ENCODE data around the gene IL1RL2. TPM values are rescaled to one million over a fixed set of nuclear protein-coding genes. Genes with fewer than 3 reads are reported as not detected.
A peak's percentile ranks its signal among the peaks of the same experiment; 100 is the strongest.

The IL1RL2 gene
- total RNA-seq, 1 donor from 2014 or later: not detected

GRCh38 chr2:102279391-102279735 is 92.5 kb downstream of the IL1RL2 start:
- DNase-seq (no peak), ATAC-seq (no peak)
- H3K4me3 ChIP-seq: no peak overlapping the region
- peaks cover 3% of the 10 kb centered on the region for H3K27me3 ChIP-seq (ENCODE audit: low read depth)
- peaks cover 5% of the 10 kb centered on the region for H3K4me1 ChIP-seq
- no peak for TF ChIP-seq CTCF (IDR thresholded peaks at IDR 0.05)
- H3K36me3 ChIP-seq: no peaks in the 10 kb centered on the region
- intact Hi-C loops (cut with DNase I): no loop called here
- no peaks in the 10 kb centered on the region for H3K9me3 ChIP-seq
- H3K27ac ChIP-seq: no peak overlapping the region

GRCh38 chr2:102282678-102283091 is 95.9 kb downstream of the IL1RL2 start:
- H3K27ac ChIP-seq: no peak overlapping the region
- TF ChIP-seq CTCF (IDR thresholded peaks at IDR 0.05): no peak
- ATAC-seq: peak; percentile 35 to 58

GRCh38 chr2:102283996-102284395 is 97.2 kb downstream of the IL1RL2 start:
- TF ChIP-seq CTCF (IDR thresholded peaks at IDR 0.05): no peak
- Histone ChIP-seq H3K4me1 (peaks cover 5% of the 10 kb centered on the region), H3K4me3 (no peak overlapping the region), H3K9me3 (no peaks in the 10 kb centered on the region), H3K27ac (no peak overlapping the region), H3K27me3 (ENCODE audit: low read depth) (no peaks in the 10 kb centered on the region), H3K36me3 (no peaks in the 10 kb centered on the region)
- DNase-seq (no peak), ATAC-seq (no peak)
- intact Hi-C loops (cut with DNase I): no loop called here

More at GRCh38 chr2:102282678-102283091, 95.9 kb downstream of the IL1RL2 start:
- DNase-seq: no peak
- intact Hi-C loops (cut with DNase I): no loop called here
- no peaks in the 10 kb centered on the region for H3K9me3 ChIP-seq
- peaks cover 3% of the 10 kb centered on the region for H3K27me3 ChIP-seq (ENCODE audit: low read depth)
- peaks cover 5% of the 10 kb centered on the region for H3K4me1 ChIP-seq
- no peak overlapping the region for H3K4me3 ChIP-seq
- no peaks in the 10 kb centered on the region for H3K36me3 ChIP-seq

GRCh38 chr2:102284611-102285010 is 97.8 kb downstream of the IL1RL2 start:
- no peaks in the 10 kb centered on the region for H3K9me3 ChIP-seq
- intact Hi-C loops (cut with DNase I): no loop called here
- ATAC-seq: no peak
- H3K36me3 ChIP-seq: no peaks in the 10 kb centered on the region
- H3K27ac ChIP-seq: no peak overlapping the region
- no peaks in the 10 kb centered on the region for H3K27me3 ChIP-seq (ENCODE audit: low read depth)
- no peak overlapping the region for H3K4me3 ChIP-seq
- no peak for DNase-seq
- no peak for TF ChIP-seq CTCF (IDR thresholded peaks at IDR 0.05)
- peaks cover 5% of the 10 kb centered on the region for H3K4me1 ChIP-seq

GRCh38 chr2:102285368-102285767 is 98.5 kb downstream of the IL1RL2 start:
- no peak for TF ChIP-seq CTCF (IDR thresholded peaks at IDR 0.05)
- ATAC-seq: no peak

GRCh38 chr2:102286041-102286440 is 99.2 kb downstream of the IL1RL2 start:
- no peak for ATAC-seq
- intact Hi-C loops (cut with DNase I): no loop called here
- Histone ChIP-seq H3K9me3 (no peaks in the 10 kb centered on the region), H3K27ac (no peak overlapping the region), H3K4me1 (peaks cover 6% of the 10 kb centered on the region), H3K36me3 (no peaks in the 10 kb centered on the region), H3K4me3 (no peak overlapping the region), H3K27me3 (ENCODE audit: low read depth) (no peaks in the 10 kb centered on the region)
- DNase-seq: no peak
- TF ChIP-seq CTCF (IDR thresholded peaks at IDR 0.05): no peak

More at GRCh38 chr2:102285368-102285767, 98.5 kb downstream of the IL1RL2 start:
- H3K36me3 ChIP-seq: no peaks in the 10 kb centered on the region
- peaks cover 5% of the 10 kb centered on the region for H3K4me1 ChIP-seq
- no peak for DNase-seq
- no peaks in the 10 kb centered on the region for H3K27me3 ChIP-seq (ENCODE audit: low read depth)
- intact Hi-C loops (cut with DNase I): no loop called here
- no peak overlapping the region for H3K27ac ChIP-seq
- no peak overlapping the region for H3K4me3 ChIP-seq
- no peaks in the 10 kb centered on the region for H3K9me3 ChIP-seq

All from lower lobe of right lung (tissue), 2 donors.